PFSK-1 (cell line): ENCODE data around the gene TPD52L2.

Experiments used
- FOXP2 ChIP-seq: optimal IDR thresholded peaks from 2 replicates; pipeline ENCODE3; 2011; ENCODE audit warnings: borderline replicate concordance, control low read depth, inconsistent platforms; ENCODE audit not compliant: insufficient read depth; ENCODE audit errors: extremely low read length, extremely low read depth
- POLR2AphosphoS5 ChIP-seq: IDR thresholded peaks from 2 replicates; pipeline ENCODE4 v1.6.1; 2012; ENCODE audit warnings: low read depth, mild to moderate bottlenecking, control low read depth, low read length, moderate library complexity
- SIN3A ChIP-seq: IDR thresholded peaks from 2 replicates; pipeline ENCODE4 v1.6.1; 2012; ENCODE audit warnings: mild to moderate bottlenecking, low read length, moderate library complexity, borderline replicate concordance; ENCODE audit not compliant: insufficient read depth
- TAF1 ChIP-seq: IDR thresholded peaks from 2 replicates; pipeline ENCODE4 v1.6.1; 2012; ENCODE audit warnings: low read length, control low read depth, borderline replicate concordance; ENCODE audit not compliant: insufficient read depth
- TF ChIP-seq, protein P1 (sequence below), 2 experiments: IDR thresholded peaks; 2 replicates each; pipeline versions ENCODE4 v1.6.1 to v1.8.0; 2011 to 2012; ENCODE audit warnings: low read depth in 2 of 2, low read length in 2 of 2, control low read depth in 1 of 2, inconsistent platforms in 1 of 2, mild to moderate bottlenecking in 1 of 2, moderate library complexity in 1 of 2; ENCODE audit not compliant: insufficient read depth in 1 of 2

- no peak for TF ChIP-seq SIN3A
- no peak for TF ChIP-seq POLR2AphosphoS5
- TF ChIP-seq, protein P1, sequence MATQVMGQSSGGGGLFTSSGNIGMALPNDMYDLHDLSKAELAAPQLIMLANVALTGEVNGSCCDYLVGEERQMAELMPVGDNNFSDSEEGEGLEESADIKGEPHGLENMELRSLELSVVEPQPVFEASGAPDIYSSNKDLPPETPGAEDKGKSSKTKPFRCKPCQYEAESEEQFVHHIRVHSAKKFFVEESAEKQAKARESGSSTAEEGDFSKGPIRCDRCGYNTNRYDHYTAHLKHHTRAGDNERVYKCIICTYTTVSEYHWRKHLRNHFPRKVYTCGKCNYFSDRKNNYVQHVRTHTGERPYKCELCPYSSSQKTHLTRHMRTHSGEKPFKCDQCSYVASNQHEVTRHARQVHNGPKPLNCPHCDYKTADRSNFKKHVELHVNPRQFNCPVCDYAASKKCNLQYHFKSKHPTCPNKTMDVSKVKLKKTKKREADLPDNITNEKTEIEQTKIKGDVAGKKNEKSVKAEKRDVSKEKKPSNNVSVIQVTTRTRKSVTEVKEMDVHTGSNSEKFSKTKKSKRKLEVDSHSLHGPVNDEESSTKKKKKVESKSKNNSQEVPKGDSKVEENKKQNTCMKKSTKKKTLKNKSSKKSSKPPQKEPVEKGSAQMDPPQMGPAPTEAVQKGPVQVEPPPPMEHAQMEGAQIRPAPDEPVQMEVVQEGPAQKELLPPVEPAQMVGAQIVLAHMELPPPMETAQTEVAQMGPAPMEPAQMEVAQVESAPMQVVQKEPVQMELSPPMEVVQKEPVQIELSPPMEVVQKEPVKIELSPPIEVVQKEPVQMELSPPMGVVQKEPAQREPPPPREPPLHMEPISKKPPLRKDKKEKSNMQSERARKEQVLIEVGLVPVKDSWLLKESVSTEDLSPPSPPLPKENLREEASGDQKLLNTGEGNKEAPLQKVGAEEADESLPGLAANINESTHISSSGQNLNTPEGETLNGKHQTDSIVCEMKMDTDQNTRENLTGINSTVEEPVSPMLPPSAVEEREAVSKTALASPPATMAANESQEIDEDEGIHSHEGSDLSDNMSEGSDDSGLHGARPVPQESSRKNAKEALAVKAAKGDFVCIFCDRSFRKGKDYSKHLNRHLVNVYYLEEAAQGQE (IDR thresholded peaks at IDR 0.05; ENCODE audit: insufficient read depth in 1 of 2, low read depth in 2 of 2, low read length in 2 of 2): no peak
- TF ChIP-seq TAF1: no peak
- no peak for TF ChIP-seq FOXP2
These were observed 64.0 kb downstream of the TPD52L2 start for GRCh38 chr20:63929071-63929470.
